Bronchial epithelial cell (primary cell): ENCODE measurements around the gene COL26A1. TPM values are rescaled to one million over a fixed set of nuclear protein-coding genes. Genes with fewer than 3 reads are reported as not detected.

Experiments used
- DNase-seq: peaks from one replicate; pipeline ENCODE4 v3.0.0-alpha.2; 2010; ENCODE audit warnings: low read depth
- FAIRE-seq: peaks from 2 replicates; lab custom pipeline; 2011; peaks lifted over from hg19 to GRCh38; lab: Jason Lieb, UNC
- H3K27me3 ChIP-seq: 2 replicates; pipeline ENCODE4 v1.5.1; 2011; ENCODE audit warnings: low read length; ENCODE audit not compliant: control insufficient read depth, insufficient read depth
- H3K36me3 ChIP-seq: 2 replicates; pipeline ENCODE4 v1.5.1; 2011; ENCODE audit warnings: low read length; ENCODE audit not compliant: control insufficient read depth, insufficient read depth
- H3K4me3 ChIP-seq: 2 replicates; pipeline ENCODE4 v1.5.1; 2011; ENCODE audit warnings: mild to moderate bottlenecking, low read depth, low read length, control low read depth
- total RNA-seq: library from RNA; depleted of rRNA; stranded (reverse); fragments of >200 nt; gene quantifications from 2 replicates; pipeline ENCODE4 v1.2.1, GENCODE V29; 2014
- TF ChIP-seq, protein P1 (sequence below): IDR thresholded peaks from 2 replicates; pipeline ENCODE4 v1.5.1; 2011; ENCODE audit warnings: mild to moderate bottlenecking, moderate library complexity, low read length, control low read depth, inconsistent platforms; ENCODE audit not compliant: insufficient read depth, severe bottlenecking

The COL26A1 gene
- not detected in 2 replicates for total RNA-seq

DNA sequence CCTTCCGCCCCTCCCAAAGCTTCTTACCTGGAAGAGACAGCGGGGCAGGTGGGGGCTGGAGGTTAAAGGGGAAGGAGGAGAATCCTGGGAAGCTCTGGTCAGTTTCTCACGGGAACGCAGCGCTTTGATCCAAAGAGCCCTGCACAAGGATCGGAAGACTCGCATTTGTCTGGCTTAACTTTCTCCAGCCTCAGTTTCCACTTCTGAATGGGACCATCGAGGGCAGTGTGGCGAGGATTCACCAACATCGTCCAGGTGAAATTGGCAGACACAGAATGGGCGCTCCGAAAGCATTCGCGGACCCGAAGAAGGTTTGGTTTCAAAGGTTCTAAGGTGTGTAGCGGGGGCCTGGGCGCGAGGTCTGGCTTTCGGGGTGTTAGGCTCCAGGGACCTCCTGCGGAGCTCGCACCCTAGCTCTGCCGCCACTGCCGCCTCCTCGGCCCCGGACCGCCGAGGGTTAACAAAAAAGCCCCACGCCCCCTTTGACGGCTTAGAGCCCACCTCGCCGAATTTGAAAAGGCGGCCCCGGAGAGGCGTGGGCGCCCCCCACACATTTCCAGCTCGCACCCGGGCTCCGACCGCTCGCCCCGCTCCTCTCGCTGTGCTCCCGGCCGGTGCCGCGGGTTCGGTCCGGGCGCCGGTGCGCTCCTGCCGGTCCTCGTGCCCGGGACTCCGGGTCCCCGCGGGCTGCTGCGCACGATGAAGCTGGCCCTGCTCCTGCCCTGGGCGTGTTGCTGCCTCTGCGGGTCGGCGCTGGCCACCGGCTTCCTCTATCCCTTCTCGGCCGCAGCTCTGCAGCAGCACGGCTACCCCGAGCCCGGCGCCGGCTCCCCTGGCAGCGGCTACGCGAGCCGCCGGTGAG lies at the start of gene COL26A1:
TSS of gene COL26A1 (plus strand) at position 542 of the 862 bp plus-strand sequence. CDS start at position 700, 158 bp downstream.
- DNase-seq (no peak), FAIRE-seq (no peak)
- H3K27me3 ChIP-seq = peaks cover 7% of the 10 kb centered on the region
- TF ChIP-seq, protein P1, sequence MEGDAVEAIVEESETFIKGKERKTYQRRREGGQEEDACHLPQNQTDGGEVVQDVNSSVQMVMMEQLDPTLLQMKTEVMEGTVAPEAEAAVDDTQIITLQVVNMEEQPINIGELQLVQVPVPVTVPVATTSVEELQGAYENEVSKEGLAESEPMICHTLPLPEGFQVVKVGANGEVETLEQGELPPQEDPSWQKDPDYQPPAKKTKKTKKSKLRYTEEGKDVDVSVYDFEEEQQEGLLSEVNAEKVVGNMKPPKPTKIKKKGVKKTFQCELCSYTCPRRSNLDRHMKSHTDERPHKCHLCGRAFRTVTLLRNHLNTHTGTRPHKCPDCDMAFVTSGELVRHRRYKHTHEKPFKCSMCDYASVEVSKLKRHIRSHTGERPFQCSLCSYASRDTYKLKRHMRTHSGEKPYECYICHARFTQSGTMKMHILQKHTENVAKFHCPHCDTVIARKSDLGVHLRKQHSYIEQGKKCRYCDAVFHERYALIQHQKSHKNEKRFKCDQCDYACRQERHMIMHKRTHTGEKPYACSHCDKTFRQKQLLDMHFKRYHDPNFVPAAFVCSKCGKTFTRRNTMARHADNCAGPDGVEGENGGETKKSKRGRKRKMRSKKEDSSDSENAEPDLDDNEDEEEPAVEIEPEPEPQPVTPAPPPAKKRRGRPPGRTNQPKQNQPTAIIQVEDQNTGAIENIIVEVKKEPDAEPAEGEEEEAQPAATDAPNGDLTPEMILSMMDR = no peak
- H3K4me3 ChIP-seq = peak within 1 kb of the TSS; percentile 24
- H3K36me3 ChIP-seq = no peaks in the 10 kb centered on the region

DNA sequence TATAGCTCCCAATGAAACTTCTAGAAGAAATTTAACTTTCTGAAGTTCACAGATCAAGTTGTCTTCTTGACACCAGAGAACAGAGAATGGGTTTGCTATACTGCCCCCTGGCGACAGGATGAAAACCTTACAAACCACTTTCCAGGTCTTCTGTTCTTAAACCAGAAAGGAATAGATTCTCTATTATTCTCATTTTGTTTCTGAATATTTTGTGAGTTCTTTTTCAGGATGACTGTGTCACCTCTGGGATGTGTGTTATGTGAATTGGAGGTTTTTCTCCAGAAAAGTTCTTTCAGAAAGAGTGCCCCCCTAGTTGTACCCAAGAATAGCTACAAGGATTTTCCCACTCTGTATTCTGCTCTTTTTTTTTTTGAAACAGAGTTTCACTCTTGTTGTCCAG lies 47.3 kb upstream of the COL26A1 start:
- Histone ChIP-seq H3K27me3 (no peaks in the 10 kb centered on the region), H3K36me3 (peaks cover 4% of the 10 kb centered on the region), H3K4me3 (no peak overlapping the region)
- DNase-seq = peak; percentile 42
- FAIRE-seq = no peak
- TF ChIP-seq, protein P1 = peak; percentile 63

DNA sequence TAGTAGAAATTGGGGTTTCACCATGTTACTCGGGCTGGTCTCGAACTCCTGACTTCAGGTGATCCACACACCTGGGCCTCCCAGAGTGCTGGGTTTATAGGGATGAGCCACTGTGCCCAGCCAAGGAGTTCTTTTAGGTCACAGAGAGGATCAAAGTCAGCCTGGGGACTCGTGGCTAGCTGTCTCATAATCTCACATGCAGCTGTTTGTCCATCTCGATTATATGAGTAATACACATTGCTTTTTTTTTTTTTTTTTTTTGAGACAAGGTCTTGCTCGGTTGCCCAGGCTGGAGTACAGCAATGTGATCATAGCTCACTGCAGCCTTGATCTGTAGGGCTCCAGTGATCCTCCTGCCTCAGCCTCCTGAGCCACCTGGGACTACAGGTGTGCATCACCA lies 43.3 kb upstream of the COL26A1 start:
- no peak for DNase-seq
- no peak for FAIRE-seq
- TF ChIP-seq, protein P1 = no peak
- H3K36me3 ChIP-seq = peaks cover 2% of the 10 kb centered on the region
- H3K27me3 ChIP-seq = no peaks in the 10 kb centered on the region
- no peak overlapping the region for H3K4me3 ChIP-seq

DNA sequence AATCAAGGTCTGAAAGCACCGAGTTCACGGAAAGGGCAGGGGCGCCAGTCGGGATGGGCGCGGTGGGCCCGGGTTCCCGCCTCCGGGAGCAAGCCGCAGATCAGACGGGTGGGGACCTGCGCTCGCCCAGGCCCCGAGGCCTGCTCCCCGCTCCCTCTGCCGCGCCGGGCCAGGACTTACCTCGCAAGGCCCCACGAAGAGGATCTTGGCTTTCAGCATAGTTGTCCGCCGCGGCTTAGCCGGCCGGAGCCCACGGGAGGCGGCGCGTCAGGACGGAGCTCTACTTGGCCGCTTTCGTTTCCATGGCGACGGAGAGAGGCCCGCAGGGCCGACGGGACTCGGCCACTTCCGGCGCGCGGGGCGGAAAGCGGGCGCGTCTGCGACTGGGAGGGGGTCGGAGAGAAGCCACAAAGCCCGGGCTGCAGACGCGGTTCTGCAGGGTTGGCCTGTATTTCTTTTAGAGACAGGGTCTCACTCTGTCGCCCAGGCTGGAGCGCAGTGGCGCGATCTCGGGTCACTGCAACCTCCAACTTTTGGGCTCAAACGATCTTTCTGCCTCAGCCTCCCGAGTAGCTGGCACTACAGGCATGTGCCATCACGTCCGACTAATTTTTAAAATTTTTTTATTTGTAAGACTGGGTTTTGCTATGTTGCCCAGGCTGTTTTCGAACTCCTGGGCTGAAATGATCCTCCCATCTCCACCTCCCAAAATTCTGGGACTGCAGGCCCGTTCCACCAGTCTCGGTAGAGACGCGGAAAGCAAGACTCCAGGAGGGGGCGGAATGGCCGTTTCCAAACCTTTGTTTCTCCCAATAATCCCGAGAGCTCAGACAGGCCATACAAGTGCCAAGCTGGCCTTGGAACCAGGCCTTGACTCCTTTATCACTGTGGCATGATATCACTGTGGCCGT lies 40.9 kb upstream of the COL26A1 start, which contains the start of gene IFT22:
TSS of gene IFT22 (minus strand) at position 322 of the 911 bp plus-strand sequence. CDS start at position 219, 103 bp downstream.
- DNase-seq = peak; percentile 62
- FAIRE-seq = no peak
- H3K4me3 ChIP-seq = peak within 1 kb of the TSS; percentile 89
- no peaks in the 10 kb centered on the region for H3K27me3 ChIP-seq
- TF ChIP-seq, protein P1 = peak; percentile 49
- H3K36me3 ChIP-seq = no peaks in the 10 kb centered on the region

DNA sequence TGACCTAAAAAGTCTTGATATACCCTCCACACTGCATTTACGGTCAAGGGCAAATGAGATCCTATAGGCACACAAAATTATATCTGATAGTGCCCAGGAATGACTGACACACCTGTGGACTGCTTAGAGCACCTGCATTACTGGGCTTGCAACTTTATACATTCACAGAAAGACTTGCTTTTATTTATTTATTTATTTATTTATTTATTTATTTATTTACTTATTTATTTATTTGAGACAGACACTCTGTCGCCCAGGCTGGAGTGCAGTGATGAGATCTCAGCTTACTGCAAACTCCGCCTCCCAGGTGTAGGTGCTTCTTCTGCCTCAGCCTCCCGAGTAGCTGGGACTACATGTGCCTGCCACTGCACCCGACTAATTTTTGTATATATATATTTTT lies 34.5 kb upstream of the COL26A1 start:
- Histone ChIP-seq H3K36me3 (no peaks in the 10 kb centered on the region), H3K27me3 (no peaks in the 10 kb centered on the region), H3K4me3 (no peak overlapping the region)
- FAIRE-seq (no peak), DNase-seq (no peak)
- TF ChIP-seq, protein P1 = no peak
